Left lobe of liver (tissue), 2 donors: ENCODE measurements around the gene GPRASP2. TPM values are rescaled to one million over a fixed set of nuclear protein-coding genes. Genes with fewer than 3 reads are reported as not detected.
"Not testable (repeated sequence)": the region's sequence is repeated elsewhere in the genome, so short reads cannot be mapped to it uniquely, and the experiment has no call there.

Source experiments
- ATAC-seq: fragments of 200-7000 bp; cut with Tn5 transposase; one replicate; pipeline ENCODE4 v1.9.1; 2020; ENCODE audit warnings: mild to moderate bottlenecking, moderate library complexity
- DNase-seq: peaks from one replicate; pipeline ENCODE4 v3.0.0-alpha.2; 2020; ENCODE audit warnings: low spot score
- total RNA-seq: library from RNA; stranded (reverse); gene quantifications from one replicate; pipeline ENCODE4 v1.2.1, GENCODE V29; 2021
- donor health status: DM: no; HTN: no; CAD: no; lungs with moderate emphysema.
- donor health status: DM: no; HTN: yes; CAD: no.

Gene GPRASP2
- 5.5 TPM for total RNA-seq

- ATAC-seq (peak; percentile 92), DNase-seq (peak; percentile 58)
Observed at GRCh38 chrX:102712216-102712966, at the start of gene GPRASP2. Gene GPRASP2, plus strand, starts transcription at chrX:102712448. Its CDS starts 2,422 bp downstream, at chrX:102714870.

GRCh38 chrX:102663820-102664219 lies 48.4 kb upstream of the GPRASP2 start:
- not testable (repeated sequence) for DNase-seq, ATAC-seq

- DNase-seq, ATAC-seq: not testable (repeated sequence)
Observed at GRCh38 chrX:102667034-102667433, 45.2 kb upstream of the GPRASP2 start.

DNA sequence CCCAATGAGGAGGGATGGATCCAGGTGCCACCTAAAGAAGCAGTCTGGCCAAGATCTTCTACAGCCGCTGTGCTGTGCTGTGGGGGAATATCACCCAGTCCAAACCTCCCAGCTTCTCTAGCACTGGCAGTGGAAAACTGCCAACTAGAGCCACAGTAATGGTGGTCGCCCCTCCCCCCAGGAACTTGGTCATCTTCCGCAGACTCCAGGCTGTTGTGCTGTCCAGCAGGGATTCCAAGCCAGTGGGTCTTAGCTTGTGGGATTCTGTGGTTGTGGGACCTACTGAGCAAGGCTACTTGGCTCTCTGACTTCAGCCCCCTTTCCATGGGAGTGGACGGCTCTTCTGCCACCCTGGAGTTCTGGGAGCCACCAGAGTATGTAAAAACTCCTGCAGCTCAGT lies 42.7 kb upstream of the GPRASP2 start:
- ATAC-seq, result no peak
- no peak for DNase-seq

DNA sequence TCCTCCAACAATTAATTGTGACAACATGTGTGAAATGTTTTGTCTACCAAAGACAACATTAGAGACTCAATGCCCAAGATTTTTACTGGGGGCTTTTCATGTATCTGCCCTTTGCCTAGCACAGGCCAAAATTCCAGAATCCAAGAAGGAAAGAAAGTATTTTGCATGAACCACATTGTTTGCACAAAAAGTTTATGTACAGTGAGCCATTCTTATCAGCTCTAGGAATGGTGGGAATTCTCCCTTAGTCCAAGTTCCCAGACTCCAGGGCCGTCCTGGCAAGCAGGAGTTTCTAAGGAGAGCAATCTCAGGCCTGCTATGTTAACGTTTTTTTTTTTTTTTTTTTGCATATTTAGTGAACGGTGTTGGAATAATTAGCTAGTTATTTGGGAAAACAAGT lies 39.4 kb upstream of the GPRASP2 start:
- DNase-seq (no peak), ATAC-seq (no peak)

GRCh38 chrX:102677479-102677878 lies 34.8 kb upstream of the GPRASP2 start:
- not testable (repeated sequence) for DNase-seq, ATAC-seq

DNA sequence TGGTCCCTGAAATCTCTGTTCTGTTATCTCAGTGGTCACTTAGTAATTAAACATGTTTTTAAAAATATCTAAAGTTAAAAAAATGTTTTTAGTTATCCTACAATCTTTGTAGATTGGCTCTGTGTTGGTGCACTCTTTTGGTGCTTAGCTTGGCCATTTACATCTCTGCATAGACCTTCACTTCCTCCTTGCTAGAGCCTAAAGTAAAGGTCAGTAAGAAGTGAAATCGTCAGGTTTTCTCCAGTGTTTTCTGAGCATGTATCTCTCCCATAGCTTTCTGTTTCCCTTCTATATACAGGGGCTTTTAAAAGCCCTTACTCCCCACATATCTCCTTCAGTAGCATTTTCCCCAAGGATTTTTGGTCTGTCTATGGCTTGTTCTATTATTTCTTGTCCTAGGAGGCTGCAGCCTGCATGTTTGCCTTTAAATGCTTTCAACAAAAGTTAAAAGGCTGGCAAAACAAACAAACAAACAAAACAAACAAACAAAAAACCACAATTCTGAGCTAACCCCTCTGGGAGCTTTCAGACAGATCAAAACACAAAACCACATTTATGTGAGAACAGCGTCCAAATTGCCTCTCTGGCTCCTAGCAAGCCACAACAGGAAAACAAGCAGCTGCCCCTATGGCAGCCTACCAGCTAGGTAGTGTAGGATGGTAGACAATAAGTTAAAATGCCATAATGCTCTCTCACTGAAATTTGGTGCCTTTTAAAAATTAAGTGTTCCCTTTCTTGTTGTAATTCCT lies 27.3 kb upstream of the GPRASP2 start:
- no peak for ATAC-seq
- DNase-seq, result no peak

DNA sequence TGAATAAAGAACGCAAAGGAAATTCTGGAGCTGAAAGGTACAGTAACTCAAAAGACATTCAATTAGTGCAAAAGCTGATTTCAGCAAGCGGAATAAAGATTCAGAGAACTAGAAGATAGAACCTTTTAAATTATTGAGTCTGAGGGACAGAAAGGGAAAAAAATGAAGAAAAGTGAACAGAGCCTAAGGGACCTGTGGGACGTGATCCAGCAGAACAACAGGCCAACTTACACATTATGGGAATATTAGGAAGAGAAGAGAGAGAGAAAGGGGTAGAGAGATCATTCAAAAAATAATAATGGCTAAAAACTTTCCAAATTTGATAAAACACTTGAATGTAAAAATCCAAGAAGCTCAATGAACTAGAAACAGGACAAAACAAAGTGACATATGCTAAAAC lies 17.5 kb upstream of the GPRASP2 start:
- no peak for ATAC-seq
- DNase-seq, result no peak

DNA sequence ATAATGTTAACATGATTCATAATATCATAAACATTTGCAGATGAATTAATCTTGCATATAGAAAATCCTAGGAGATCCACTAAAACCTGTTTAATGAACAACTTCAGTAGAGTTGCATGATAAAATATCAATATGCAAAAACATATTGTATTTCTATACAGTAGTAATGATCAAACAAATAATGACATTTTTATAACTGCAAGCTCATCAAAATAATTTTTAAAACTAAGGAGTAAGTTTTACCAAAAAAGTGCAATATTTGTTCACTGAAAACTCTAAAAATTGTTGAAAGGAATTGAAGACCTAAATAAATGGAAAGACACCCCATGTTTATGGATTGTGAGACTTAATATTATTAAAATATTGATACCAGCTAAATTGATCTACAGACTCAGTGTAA lies 15.9 kb upstream of the GPRASP2 start:
- DNase-seq (no peak), ATAC-seq (no peak)

DNA sequence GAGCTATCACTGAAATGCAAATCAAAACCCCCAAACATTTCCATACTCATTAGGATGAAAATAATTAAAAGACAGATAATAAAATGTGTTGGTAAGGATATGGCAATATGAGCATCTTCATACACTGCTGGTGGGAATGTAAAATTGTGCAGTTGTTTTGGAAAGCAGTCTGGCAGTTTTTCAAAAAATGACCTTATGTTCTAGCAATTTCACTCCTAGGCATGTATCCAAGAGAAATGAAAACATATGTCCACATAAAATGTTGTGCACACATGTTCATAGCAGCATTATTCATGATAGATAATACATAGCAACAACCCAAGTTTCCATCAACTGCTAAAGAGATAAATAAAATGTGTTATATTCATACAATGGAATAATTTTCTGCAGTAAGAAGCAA lies 14.8 kb upstream of the GPRASP2 start:
- ATAC-seq, result no peak
- no peak for DNase-seq

- no peak for ATAC-seq
- no peak for DNase-seq
Observed at GRCh38 chrX:102708900-102709299, 3.3 kb upstream of the GPRASP2 start.

DNA sequence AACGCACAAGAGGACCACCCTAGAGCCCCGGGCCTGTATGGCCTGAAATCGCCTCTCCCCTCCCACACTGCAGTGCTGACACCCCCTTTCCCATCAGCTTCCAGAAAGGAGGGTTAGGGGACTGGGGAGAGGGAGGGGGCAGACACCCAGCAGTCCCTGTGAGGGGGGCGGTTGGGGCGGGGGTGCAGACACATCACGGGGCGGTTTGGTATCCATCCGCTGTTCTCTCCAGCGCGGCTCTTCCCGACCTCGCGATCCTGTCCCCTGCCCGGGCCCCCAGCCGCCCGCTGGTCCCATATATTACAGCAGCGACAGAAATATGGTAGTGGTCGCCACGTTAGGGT lies 404 bp upstream of the GPRASP2 start:
- no peak for DNase-seq
- ATAC-seq, result no peak

- ATAC-seq (peak; percentile 89), DNase-seq (peak; percentile 68)
Observed at GRCh38 chrX:102712981-102713625, 855 bp downstream of the GPRASP2 start.

- no peak for ATAC-seq
- no peak for DNase-seq
Observed at GRCh38 chrX:102714994-102715393, 2.7 kb downstream of the GPRASP2 start.

- ATAC-seq (no peak), DNase-seq (no peak)
Observed at GRCh38 chrX:102715967-102716366, 3.7 kb downstream of the GPRASP2 start.

DNA sequence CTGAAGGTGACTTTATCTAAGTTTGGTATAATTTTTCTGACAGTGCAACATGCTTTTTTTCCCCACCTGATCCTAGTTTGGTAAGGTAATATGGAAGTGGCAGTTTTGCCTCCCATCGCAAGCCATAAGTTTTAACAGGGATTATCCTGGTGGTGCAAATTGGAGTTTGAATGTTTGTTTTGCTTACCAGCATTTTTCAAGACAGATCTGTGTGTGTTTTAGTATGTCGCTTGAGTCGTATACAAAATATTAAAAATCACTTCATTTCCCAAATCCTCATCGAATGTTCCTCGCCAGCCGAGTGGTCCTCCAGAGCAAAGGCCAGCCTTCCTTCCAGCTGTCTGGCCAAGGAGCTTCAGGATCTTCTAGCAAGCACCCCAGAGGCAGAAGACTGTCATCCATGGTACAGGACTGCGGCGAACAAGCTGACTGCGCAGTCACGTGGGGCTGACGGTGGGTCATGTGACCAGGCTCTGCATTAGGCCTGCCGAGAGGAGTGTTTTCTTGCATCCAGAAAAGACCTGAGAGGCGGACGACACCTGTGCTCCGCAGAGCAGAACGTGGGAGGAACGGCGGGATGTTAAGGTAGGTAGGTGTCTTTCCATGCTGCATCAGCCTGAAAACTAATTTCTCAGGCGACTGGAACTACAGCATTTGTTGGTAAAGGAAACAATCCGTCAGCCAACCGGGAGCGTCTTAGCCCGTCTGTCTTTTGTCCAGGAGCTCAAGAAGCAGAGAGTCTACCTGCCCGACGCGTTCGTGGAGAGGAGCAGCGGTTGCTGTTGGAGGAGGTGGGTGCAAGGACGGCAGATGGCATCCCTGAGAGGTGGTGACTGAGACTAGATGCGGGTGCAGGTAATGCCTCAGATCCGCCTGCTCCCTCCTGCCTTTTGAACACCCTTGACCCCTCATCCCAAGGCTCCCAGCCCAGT lies 8.3 kb downstream of the GPRASP2 start, which contains the start of gene GPRASP3:
Gene GPRASP3, plus strand, starts transcription at position 507 of the 932 bp plus-strand sequence. CDS start 28,253 bp downstream, outside the sequence.
- ATAC-seq, result peak; percentile 99
- peak; percentile 79 for DNase-seq

DNA sequence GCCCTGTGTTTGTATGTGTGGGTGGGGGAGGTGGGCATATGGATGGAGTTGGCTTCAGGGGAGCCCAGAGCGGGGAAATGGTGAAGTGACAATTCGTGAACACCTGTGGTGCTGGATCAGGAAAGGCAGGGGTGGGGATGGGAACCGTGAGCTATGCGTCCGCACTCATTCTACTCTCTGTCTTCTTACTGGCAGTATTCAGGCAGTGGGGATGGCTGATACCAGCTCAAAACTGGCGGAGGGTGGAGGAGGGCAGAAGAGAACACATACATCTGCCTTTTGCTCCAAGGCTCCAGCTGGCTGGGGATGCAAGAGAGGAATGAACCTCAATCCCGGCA lies 8.9 kb downstream of the GPRASP2 start:
- ATAC-seq, DNase-seq: not testable (repeated sequence)

- no peak for ATAC-seq
- DNase-seq, result no peak
Observed at GRCh38 chrX:102723456-102723855, 11.2 kb downstream of the GPRASP2 start.

DNA sequence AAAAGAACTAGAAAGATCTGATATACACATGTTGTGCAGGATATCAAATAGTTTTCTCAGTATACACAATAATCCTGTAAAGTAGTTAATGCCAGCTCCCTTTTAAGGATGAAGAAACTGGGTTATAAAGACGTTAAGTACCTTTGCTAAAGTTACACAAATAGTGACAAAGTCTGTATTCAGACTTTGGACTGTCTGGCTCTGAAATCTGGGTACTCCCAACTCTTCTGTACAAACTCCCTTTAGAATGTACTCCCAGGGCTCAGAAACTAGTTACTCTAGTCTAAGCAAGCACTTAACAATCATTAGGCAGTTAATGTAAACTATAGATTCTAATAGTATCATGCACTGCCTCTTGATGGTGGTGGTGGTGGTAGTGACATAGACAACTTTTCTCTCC lies 15.5 kb downstream of the GPRASP2 start:
- no peak for DNase-seq
- peak; percentile 79 for ATAC-seq

DNA sequence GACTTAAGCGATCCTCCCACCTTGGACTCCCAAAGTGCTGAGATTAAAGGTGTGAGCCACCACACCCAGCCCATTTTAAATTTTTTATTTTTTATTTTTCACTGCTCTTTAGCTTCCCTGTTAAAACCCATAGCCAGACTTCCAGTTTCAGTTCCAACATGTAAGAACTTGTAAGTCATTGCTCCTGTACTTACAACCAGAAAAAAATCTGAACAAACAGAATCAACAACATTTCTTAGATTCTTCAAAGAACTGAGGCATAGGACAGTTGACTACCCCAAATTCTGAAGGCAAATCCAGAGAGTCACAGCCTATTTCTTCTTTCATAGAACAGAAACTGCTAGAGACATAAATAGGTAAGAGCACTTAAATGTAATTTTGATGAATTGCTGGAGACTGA lies 16.4 kb downstream of the GPRASP2 start:
- ATAC-seq, result no peak

DNA sequence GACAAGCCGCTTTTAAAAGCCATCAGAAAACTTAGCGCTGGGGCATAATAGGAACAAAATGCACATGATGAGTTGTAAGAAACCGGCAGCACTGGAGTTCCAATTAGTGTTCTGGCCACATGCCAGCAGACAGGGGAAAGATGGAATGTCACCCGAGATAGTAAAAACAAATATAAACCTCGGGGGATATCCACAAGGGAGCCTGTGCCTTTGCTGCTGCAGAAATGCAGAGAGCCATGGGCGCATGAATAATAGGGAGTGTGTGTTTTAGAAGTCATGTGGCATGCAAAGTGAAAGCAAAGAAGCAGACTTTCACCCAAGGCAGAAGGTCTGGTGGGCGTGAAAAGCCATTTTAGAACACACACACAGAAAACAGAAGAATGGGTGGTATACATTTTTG lies 27.4 kb downstream of the GPRASP2 start:
- DNase-seq, result no peak
- ATAC-seq, result no peak

More for the DNA sequence above, 16.4 kb downstream of the GPRASP2 start:
- DNase-seq, result no peak
